Measurements from ENCODE around the gene ANKRD27.
A peak's percentile ranks its signal among the peaks of the same experiment; 100 is the strongest.
"Not testable (repeated sequence)": the region's sequence is repeated elsewhere in the genome, so short reads cannot be mapped to it uniquely, and the experiment has no call there.

ANKRD27 gene

DNA sequence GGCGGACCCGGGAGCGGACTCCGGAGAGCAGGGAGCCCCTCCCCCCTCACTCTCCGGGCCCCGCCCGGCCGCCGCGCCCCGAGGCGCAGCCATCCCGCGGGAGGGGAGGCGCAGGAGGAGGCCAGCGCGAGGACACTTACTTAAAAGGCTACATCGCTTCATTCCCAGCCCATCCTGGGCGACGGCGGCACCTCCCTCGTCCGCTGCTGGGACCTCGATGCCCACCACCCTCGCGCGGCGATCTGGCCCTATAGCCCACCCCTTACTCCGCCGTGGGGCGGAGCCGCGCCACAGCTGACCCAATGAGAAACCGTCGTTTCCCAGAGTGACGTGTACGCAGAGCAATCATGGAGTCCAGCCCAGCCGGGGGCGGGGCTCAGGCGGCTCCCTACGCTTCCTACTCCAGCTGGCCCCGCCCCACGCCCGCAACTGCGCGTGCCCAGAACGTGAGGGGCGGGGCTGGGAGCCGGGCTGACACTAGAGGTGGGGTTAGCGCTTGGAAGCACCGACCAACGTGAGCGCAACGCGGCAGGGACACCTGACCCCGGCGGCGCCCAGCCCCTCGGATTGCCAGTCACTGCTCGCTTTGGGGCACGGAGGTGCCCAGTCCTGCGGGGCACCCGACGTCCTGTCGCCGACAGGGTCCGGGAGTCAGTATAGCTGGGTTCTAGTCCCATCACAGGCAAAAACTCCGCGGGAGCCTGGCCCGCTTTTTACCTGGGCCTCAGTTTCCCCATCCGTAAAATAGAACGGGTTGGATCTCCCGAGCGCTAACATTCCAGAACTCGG, at the start of gene ANKRD27:
ANKRD27 (minus strand) TSS at position 250 of the 789 bp plus-strand sequence. CDS start 16,165 bp downstream, outside the sequence.
- peak; percentile 91 for DNase-seq (ENCODE audit: low read depth)

DNA sequence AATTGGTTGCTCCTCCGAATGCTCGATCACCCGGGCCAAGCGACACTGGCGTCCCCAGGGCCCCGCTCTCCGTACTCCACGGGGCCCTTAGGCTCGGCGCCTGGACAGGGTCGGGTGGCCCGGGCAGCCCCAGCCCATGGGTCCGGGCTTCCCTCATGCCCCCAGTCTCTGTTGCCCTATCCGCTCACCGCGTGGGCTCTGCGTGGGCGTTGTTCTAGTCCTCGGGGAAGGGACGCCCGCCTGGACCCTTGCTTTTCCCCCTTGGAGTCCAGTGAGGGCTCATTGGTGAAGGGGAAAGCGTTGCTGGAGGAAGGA, 45.9 kb upstream of the ANKRD27 start:
- DNase-seq (ENCODE audit: low read depth): no peak

DNA sequence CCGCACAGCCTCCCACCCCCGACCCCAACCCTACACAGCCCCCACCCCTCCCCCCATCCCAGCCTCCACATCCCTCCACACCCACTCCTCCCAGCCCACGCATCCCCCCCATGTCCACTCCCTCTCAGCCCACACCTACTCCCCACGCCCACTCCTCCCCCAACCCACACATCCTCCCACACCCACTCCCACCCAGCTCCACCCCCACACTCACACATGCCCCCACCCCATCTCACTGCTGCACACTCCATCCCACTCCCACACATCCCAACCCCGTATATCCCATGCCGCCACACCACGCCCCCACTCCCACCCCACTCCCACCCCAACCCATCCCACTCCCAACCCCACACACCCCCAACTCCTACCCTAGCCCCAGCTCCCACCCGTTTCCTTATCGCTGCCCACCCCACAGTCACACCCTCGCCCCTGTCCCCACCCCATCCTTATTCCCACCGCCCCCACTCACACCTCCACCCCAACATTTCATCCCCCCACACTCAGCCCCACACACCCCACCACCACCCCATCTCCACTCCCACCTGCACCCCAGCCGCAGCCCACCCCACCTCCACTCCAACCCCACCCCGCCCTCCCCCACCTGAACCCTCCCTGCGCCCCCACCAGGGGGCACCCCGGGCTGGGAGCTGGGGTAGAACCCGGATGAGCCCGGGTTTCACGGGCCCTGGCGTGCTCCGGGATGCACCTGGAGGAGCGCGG, 45.4 kb upstream of the ANKRD27 start:
- DNase-seq (ENCODE audit: low read depth): no peak

DNA sequence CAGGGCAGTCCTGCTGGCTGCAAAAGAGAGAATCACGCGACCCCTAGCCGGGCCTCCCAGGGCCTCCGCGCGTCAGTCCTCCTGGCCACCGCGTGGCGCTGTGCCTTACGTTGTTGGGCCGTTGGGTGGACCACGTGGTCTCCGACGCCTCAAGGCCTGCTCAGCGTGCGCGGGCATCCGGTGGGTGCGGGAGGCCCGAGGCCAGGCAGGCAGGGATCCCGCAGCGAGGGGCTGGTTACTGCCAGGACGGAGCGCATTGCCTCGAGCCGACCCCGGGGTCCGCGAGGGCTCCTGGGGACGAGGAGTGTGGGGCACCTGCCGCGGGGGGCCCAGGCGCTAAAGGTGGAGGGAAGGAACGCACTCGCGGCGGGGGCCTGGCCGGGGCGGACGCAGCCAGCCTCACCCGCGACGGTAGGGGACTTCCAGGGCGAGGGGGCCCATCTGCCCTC, 44.7 kb upstream of the ANKRD27 start, which contains the start of gene TDRD12:
TDRD12 (plus strand) TSS at position 157 of the 449 bp plus-strand sequence. CDS start 306 bp downstream, outside the sequence.
- DNase-seq (ENCODE audit: low read depth): no peak

DNA sequence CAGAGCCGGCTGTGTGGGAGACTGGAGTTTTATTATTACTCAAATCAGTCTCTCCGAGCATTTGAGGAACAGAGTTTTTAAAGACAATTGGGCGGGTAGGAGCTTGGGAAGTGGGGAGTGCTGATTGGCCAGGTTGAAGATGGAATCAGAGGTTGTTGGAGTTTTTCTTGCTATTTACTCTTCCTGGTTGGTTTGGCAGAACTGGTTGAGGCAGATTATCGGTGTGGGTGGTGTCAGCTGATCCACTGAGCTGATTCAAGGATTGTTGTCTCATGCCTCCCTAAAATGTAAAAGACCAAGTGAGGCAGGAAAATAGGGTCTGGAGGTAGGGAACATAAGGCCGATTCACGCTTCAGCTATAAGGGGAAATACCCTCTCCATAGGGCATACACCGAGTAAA, 43.3 kb upstream of the ANKRD27 start:
- no peak for DNase-seq (ENCODE audit: low read depth)

DNA sequence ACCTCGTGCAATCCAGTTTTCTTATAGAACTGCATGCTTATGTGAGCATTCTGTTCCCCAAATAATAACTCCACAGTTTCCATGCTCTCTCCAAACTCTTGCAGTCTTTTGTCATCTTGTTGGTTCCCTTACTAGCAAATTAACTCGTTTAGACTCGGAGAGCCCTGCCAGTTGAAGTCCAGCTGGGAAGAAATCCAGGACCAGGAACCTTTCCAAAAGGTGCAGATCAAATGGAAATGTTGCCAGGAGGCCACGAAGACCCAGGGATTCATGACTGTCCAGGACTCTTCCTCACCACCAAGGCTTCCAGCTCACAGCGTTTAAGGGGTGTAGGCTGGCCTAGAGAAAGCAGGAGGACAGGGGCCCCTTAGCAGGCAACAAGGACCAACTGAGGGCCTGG, 42.5 kb upstream of the ANKRD27 start:
- no peak for DNase-seq (ENCODE audit: low read depth)

DNA sequence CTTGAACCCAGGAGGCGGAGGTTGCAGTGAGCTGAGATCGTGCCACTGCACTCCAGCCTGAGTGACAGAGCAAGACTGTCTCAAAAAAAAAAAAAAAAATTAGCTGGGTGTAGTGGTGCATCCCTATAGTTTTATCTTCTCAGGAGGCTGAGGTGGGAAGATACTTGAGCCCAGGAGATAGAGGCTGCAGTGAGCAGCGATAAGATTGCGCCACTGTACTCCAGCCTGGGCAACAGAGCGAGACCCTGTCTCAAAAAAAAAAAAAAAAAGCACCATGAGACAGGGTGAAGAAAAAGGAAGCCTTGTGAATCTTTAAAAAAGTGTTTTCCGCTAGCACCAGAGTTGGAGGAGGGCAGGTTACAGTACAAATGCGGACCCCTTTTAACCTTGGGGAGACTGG, 41.2 kb upstream of the ANKRD27 start:
- DNase-seq (ENCODE audit: low read depth): not testable (repeated sequence)

DNA sequence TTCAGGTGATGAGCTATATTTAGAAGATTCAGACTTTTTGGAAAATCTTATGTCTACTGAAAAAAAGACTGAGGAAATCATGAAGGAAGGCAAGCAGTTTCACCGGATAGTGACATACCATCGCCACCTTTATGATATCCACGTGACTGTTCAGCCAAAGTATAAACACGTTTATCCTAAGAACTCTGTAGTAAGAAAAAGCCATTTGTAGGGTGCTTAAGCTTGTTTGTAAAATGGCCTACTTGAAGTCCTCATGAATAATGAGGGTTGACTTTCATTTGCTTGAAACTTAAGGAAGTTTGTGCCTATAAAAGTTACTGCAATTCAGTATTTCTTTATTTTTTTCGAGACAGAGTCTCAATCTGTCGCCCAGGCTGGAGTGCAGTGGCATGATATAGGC, 36.8 kb upstream of the ANKRD27 start:
- DNase-seq (ENCODE audit: low read depth): no peak

DNA sequence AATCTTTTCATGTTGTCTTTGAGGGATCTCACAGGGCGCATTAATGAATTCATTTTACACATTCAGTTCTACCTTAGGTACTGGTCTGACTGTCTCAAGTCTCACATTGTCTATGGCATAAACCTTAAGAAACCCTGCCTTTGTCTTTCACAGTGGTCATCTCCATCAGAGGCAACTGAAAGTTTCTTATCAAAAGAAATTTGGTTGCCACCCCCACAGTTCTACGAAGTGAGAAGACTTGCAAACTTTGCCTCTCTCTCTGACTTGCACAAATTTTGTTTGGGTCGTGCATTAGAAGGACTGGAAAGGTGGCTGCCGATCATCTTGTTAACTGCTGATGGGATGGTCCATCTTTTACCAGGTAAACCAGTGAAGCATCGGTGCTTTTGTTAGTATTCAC, 34.1 kb upstream of the ANKRD27 start:
- DNase-seq (ENCODE audit: low read depth): no peak

DNA sequence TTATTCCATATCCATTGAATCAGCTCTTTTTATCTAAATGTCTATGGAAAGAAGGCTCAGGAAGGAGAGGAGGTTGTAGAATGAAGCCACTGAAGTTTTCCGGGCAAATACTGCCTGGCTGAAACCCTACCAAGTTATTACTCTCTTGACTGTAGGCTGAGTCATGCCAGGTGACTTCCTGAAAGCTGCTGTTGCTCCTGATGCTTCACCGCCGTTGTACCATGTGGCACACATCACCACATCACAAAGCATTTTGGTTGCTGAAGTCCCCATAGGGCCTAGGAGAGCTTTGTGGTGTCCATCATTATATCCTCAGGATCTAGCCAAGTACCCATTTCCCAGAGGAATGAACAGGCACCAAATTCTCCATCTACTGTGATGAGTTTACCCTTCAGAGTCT, 33.5 kb upstream of the ANKRD27 start:
- DNase-seq (ENCODE audit: low read depth): no peak

DNA sequence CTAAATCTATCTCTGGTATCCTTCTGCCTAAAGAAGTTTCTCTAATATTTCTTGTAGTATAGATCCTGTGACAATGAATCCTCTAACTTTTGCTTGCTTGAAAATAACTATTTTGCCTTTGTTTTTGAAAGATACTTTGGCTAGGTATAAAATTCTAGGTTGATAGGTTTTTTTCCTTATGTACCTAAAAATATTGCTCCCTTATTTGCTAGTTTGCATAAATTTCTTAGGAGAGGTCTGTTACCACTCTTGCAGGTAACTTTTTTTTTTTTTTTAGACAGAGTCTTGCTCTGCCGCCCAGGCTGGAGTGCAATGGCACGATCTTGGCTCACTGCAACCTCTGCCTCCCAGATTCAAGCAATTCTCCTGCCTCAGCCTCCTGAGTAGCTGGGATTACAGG, 29.0 kb upstream of the ANKRD27 start:
- not testable (repeated sequence) for DNase-seq (ENCODE audit: low read depth)

DNA sequence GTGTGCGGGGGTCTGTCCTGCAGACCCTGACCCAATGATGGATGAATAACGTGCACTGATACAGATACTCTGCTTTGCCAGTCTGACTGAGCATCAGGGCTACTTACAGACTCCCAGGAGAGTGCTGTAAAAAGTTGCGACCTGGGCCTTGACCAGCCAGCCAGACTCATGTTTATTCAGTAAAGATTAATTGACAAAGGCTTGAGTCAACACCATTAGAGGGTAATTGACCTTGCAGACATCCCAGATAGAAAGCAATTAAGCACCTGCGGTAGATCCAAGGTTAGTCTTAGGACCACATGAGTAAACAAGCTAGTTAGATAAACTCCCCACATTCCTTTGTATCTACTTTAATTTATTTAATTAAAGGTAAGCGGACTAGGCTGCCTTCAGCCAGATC, 27.0 kb upstream of the ANKRD27 start:
- no peak for DNase-seq (ENCODE audit: low read depth)

DNA sequence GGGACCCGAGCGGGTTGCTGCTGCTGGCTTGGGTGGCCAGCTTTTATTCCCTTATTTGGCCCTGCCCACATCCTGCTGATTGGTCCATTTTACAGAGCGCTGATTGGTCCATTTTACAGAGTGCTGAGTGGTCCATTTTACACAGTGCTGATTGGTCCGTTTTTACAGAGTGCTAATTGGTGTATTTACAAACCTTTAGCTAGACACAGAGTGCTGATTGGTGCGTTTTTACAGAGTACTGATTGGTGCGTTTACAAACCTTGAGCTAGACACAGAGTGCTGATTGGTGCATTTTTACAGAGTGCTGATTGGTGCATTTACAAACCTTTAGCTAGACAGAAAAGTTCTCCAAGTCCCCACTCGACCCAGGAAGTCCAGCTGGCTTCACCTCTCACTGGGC, 25.1 kb upstream of the ANKRD27 start:
- DNase-seq (ENCODE audit: low read depth): not testable (repeated sequence)

DNA sequence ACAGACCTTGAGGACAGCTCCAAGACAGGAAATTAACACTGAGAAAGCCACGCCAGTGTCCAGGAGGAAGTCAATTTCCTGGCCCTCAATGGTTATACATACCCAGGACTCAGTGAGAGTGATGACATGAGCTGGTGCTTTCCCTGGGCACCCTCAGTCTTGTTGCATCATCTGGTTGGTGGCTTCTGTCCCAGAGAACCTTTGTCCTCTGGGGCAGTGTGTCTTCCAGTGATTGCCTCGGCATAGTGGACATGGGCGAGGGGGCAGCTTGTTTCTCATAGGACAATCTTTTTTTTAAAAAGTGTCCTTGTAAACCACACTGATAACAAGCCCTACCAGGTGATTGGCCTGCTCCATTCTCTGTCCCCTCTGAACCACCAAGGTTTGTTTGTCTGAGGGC, 21.8 kb upstream of the ANKRD27 start:
- not testable (repeated sequence) for DNase-seq (ENCODE audit: low read depth)

DNA sequence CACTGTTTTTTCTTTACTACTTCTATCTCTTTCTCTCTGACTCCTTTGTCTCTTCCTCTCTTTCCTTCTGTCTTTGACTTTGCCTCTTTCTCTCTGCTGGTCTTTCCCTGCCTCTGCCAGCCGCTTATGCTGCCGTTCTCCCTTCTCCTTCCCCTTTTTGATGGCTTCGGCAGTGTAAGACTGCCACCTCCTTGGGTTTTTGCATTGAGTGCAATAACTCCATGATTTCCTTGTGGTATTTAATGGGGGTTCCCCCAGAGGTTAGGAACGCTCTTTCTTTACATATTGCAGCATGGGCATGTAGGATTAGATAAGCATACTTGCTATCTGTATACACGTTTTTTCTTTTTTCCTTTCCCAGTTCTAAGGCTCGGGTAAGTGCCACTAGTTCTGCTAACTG, 20.5 kb upstream of the ANKRD27 start:
- DNase-seq (ENCODE audit: low read depth): not testable (repeated sequence)

DNA sequence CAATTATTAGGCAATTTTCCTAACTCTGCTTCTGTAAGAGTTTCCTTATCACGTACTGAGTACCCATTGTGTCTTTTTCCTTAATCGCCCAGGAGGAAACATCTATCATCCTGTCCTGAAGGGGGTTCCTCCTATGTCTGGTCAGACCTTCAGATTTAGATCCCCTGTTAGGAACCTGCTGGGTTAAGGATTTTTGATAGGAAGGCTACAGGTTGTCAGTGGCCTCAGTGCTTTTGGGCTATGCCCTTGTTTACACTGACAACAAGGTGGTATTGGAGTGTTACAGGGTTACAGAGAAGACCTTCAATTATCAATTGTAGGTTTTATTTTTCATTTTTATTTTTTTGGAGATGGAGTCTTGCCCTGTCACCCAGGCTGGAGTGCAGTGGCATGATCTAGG, 19.9 kb upstream of the ANKRD27 start:
- not testable (repeated sequence) for DNase-seq (ENCODE audit: low read depth)

DNA sequence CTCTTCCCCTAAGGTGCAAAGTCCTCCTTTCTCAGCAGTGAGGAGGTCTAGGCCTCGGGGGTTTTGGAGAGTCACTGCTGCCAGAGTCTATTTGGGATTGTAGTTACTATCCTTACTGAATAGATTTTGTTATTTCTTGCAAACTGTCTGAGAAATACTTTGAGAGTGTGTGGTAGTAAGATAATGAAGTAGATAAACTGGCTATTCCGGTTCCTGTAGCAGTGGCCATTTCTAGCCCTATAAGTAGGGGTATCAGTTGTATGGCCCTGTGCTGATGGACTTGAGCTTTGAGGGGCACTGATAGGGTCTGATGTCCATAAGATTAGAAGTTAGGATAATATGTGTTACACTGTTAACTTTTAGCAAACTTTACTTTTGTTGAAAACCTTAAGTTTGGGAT, 19.3 kb upstream of the ANKRD27 start:
- DNase-seq (ENCODE audit: low read depth): not testable (repeated sequence)

DNA sequence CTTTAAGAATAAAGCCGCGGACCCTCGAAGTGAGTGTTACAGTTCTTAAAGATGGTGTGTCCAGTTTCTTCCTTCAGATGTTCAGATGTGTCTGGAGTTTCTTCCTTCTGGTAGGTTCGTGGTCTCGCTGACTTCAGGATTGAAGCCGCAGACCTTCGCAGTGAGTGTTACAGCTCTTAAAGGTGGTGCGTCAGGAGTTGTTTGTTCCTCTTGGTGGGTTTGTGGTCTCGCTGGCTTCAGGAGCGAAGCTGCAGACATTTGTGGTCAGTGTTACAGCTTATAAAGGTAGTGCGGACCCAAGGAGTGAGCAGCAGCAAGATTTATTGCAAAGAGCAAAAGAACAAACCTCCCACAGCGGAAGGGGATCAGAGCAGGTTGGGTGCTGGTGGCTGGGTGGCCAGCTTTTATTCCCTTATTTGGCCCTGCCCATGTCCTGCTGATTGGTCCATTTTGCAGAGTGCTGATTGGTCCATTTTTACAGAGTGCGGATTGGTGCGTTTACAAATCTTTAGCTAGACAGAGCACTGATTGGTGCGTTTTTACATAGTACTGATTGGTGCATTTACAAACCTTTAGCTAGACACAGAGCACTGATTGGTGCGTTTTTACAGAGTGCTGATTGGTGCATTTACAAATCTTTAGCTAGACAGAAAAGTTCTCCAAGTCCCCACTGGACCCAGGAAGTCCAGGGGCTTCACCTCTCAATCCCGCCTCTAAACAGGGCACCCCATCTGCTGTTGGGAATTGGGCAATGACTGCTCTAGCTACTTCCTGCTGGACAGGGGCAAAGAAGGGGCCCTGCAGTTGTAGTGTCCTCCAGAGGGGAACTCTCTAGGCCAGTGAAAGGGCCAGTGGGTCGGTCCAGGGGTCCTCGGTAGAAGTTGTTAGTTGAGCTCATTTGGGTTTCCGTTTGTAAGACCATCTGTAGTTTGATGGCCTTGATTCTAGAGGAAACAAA, 18.4 kb upstream of the ANKRD27 start:
- not testable (repeated sequence) for DNase-seq (ENCODE audit: low read depth)

DNA sequence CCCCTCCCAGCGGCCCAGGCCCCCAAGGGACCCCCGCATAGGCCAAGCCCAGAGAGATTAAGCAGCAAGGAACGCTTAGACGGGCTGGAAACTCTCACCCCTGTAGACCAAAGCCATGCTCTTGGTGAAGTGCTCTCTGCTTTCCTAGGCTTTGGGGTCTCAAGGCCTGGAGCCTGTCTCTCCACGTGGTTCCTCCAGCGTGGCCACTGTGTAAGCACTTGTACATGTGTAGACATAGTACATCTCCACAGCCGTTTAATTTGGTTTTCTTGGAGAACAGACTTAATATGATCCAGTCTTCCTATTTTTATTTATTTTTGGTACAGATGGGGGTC, 17.7 kb upstream of the ANKRD27 start:
- no peak for DNase-seq (ENCODE audit: low read depth)

DNA sequence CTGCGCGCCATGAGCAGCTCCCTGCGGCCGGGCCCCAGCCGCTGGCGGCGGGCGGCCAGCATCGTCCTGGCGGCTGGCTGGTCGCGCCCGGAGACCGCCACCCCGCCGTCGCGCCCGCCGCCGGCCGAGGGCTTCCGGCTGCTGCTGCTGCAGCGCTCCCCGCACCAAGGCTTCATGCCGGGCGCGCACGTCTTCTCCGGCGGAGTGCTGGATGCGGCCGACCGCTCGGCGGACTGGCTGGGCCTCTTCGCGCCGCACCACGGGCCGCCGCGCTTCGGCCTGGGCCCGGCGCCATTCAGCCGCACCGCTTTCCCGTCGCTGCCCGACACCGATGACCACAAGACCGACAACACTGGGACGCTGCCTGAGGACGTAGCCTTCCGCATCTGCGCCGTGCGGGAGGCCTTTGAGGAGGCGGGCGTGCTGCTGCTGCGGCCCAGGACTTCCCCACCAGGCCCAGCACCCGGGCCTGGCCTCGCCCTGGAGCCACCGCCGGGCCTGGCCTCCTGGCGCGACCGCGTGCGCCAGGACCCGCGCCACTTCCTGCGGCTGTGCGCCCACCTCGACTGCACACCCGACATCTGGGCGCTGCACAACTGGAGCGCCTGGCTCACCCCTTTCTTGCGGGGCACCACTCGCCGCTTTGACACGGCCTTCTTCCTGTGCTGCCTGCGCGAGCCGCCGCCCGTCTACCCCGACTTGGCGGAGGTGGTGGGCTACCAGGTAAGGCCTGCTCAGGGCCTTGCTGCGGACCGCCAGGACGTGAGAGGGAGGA, 17.2 kb upstream of the ANKRD27 start:
- DNase-seq (ENCODE audit: low read depth): no peak

DNA sequence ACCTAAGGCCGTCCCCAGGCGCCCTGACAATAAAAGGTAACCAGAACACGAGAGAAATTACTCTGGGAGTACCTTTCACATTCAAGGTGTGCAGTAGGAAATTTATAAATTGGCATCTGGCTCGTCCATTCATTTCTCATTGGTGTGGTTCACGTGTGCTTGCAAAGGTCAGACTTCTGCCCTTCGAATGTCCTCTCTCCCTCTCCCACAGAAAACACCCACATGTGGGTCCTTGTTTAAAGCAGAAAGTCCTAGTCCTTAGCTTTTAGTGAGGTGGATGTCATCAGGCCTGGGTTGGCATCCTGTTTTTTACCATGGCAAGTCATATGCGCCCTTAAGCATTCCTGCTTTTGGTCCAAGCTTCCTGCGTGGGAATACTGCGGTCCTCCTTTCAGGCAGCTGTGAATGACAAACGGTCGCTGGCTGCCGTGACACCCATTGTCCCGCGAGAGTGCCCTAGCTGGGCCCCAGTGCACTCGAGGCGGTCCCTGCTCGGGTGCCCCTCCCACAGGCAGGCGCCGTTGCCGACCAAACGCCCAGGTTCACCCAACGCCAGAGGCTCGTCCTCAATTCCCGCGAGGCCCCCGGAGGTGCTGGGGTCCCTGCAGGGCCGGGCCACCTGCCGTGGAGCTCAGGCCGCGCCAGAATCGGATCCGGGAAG, 16.4 kb upstream of the ANKRD27 start, which contains the start of gene NUDT19:
NUDT19 (plus strand) TSS at position 531 of the 661 bp plus-strand sequence. CDS start 140 bp downstream, outside the sequence.
- DNase-seq (ENCODE audit: low read depth): peak; percentile 70

Measured in stimulated activated CD8-positive, alpha-beta memory T cell treated with anti-CD3 and anti-CD28 coated beads, Interleukin-7, amount 100 ng/mL, for 24 hours (primary cell).